Measurements from ENCODE around the gene PLXNA4.

DNA sequence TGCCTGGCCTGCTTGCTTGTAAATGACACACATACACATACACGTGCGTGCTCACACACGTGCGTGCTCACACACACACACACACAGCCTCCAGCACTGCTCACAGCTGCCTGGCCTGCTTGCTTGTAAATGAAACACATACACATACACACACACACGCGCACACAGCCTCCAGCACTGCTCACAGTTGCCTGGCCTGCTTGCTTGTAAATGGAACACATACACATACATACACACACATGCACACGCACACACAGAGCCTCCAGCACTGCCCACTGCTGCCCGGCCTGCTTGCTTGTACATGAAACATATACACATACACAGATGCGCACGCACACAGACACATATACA, 397.2 kb downstream of the PLXNA4 start:
- TF ChIP-seq POLR2AphosphoS5 (IDR thresholded peaks at IDR 0.05; ENCODE audit: low read depth, low read length) (no peak), TAF1 (IDR thresholded peaks at IDR 0.05; ENCODE audit: borderline replicate concordance, insufficient read depth, low read length) (no peak), SIN3A (IDR thresholded peaks at IDR 0.05; ENCODE audit: borderline replicate concordance, insufficient read depth, low read length) (no peak), FOXP2 (optimal IDR thresholded peaks at IDR 0.05; ENCODE audit: borderline replicate concordance, extremely low read depth, extremely low read length, insufficient read depth) (no peak)
- TF ChIP-seq, protein P1, sequence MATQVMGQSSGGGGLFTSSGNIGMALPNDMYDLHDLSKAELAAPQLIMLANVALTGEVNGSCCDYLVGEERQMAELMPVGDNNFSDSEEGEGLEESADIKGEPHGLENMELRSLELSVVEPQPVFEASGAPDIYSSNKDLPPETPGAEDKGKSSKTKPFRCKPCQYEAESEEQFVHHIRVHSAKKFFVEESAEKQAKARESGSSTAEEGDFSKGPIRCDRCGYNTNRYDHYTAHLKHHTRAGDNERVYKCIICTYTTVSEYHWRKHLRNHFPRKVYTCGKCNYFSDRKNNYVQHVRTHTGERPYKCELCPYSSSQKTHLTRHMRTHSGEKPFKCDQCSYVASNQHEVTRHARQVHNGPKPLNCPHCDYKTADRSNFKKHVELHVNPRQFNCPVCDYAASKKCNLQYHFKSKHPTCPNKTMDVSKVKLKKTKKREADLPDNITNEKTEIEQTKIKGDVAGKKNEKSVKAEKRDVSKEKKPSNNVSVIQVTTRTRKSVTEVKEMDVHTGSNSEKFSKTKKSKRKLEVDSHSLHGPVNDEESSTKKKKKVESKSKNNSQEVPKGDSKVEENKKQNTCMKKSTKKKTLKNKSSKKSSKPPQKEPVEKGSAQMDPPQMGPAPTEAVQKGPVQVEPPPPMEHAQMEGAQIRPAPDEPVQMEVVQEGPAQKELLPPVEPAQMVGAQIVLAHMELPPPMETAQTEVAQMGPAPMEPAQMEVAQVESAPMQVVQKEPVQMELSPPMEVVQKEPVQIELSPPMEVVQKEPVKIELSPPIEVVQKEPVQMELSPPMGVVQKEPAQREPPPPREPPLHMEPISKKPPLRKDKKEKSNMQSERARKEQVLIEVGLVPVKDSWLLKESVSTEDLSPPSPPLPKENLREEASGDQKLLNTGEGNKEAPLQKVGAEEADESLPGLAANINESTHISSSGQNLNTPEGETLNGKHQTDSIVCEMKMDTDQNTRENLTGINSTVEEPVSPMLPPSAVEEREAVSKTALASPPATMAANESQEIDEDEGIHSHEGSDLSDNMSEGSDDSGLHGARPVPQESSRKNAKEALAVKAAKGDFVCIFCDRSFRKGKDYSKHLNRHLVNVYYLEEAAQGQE (IDR thresholded peaks at IDR 0.05; ENCODE audit: insufficient read depth in 1 of 2, low read depth in 2 of 2, low read length in 2 of 2) = no peak
